NCI-H2196 (cell line): ENCODE data around the gene NRP1.

Source experiments
- DNase-seq: peaks from one replicate; lab custom pipeline; 2025; ENCODE audit not compliant: unreplicated experiment; lab: John Stamatoyannopoulos, UW

NRP1 gene

GRCh38 chr10:33216661-33217427 lies 117.6 kb downstream of the NRP1 start:
- no peak for DNase-seq

DNA sequence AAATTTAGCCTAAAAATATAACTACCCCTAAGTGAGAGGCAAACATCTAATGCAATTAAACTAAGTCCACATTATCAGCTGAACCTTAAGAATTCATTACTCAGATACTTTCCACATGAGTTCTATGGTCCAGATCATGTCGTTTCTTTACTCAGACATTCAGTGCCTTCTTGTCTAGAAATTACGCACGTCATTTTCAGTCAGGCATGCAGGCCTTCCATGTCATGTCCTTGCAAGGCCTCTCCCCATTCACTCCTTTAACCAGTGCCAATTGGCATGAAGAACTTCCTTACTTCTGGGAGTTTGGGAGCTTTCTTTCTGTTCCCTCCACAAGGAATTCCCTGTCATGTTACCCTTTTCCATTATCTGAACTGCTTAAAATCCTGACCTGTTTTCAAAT lies 118.8 kb downstream of the NRP1 start:
- DNase-seq: no peak

DNA sequence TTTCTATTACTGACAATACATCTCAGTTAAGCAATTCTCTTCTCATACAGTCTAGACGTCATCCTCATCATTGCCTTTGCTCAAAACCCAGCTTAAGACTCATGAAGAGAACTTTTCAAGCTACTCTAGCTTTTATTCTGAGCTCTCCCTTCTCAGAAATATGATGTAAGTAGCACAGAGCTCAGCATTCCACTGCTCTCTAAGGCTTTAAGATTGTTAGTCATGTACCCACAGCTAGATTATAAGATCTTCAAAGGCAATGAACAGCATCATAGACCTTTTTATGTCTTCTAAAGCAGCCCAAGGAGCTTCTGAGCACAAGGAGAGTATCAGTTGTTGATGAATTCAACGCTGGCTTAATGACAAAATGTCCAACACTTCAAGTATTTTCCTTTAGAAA lies 119.3 kb downstream of the NRP1 start:
- no peak for DNase-seq

DNA sequence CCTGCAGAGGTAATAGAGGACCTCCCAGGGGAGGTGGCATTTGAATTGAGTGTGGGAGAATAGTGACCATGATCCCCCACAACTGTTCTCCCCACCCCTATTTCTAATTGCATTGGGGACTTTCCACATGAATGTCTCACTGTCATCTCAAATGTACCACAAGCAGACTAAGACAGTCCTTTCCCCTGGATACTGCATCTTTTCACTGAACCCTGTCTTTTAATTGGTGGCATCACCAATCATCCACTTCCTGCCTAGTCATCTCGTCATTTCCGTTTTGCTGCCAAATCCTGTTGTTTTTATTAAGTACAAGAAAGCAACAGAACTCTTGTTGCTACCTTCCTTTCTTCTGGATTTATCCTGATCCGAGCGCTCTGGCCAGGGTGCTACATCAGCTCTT lies 120.3 kb downstream of the NRP1 start:
- DNase-seq: no peak

DNA sequence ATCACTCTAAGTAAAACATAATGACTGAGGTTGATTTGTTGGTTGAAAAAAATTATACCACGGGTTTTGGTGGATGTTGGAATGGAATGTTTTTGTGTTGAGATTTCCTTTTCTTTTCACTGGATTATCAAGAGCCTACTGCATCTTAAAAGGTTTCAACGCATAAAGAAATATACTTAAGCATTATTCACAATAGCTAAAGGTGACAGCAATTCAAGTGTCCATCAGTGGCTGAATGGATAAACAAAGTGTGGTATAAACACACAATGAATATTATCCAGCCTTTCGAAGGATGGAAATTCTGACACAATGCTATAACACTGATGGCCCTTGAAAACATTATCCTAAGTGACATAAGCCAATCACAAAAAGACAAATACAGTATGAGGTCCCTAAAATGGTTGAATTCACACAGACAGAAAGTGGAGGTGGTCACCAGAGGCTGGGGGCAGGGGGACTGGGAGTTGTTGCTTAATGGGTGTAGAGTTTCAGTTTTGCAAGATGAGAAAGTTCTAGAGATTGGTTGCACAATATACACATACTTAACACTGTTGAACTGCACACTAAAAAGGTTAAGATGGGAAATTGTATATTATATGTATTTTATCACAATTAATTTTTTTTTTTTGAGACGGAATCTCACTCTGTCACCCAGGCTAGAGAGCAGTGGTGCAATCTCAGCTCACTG lies 122.3 kb downstream of the NRP1 start:
- DNase-seq: no peak

- DNase-seq: no peak
Measured at GRCh38 chr10:33211106-33211878, 123.2 kb downstream of the NRP1 start.

DNA sequence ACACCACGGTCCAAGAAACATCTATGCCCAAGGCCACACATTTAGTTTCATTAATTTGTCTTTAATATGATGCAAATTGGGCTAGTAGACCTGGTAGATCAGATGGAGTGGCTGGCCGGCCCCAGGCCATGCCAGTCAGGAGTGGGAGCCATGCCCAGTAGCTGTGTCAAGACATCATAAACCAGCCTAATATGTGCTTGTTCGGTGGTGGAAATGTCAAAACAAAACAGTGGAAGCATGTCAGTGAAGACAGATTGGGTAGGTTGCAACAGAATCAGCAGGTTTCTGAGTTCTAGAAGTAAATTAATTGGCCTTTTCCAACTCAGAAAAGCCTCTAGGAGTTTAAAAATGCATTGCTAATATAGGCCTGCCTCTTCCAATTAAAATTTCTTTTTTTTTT lies 124.7 kb downstream of the NRP1 start:
- no peak for DNase-seq

- DNase-seq: no peak
Measured at GRCh38 chr10:33208166-33208565, 126.3 kb downstream of the NRP1 start.

GRCh38 chr10:33204031-33204430 lies 130.4 kb downstream of the NRP1 start:
- DNase-seq: no peak

DNA sequence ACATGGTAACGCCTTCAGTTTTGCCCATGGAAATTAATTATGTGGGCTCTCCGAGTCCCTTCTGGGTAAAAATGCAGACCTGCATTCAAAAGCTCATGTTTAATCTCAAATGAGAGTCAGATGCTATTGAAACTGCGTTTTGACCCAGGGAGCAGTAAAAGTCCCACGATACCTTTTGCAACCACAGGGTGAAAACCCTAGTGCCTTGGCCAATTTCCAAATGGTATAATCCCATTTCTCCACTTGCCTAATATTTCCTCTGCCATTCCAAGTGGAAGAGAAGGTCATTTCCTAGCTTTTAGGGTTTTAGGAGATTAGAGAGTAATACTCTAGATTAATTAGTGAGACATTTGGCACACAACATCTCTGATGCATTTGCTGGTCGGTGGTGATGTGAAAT lies 132.5 kb downstream of the NRP1 start:
- no peak for DNase-seq

DNA sequence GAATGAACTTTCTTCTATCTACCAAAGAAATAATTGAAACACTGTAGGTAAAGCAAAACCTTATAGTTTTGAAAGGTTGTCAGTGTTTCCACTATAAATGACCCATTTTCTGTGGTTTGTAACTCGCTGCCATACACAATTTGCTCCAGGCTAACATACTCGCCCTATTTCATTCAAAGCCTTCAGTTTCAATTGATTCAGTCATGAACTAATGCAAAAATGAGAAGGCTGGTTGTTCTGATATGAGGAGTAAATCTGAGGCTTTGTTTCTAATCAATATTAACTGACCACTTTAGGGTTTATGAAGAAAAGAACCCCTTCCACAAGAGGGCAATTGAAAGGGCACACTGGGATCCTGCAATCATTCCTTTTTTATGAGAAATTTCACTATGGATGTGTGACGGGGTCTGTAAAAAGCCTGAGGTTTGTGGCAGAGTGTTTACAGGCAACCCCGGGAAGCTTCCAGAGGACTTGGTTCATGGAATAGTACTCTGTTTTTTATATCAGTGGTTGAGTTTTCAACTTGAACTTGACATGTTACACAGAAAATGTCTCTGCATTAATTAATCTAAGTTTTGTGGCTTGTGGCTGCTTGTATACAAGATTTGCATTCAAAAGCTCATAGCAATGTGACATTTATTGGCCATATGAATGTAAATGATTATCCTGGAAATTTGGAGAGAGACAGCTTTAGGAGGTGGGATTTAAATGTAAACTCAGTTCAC lies 133.2 kb downstream of the NRP1 start:
- no peak for DNase-seq

- DNase-seq: no peak
Measured at GRCh38 chr10:33199731-33200232, 134.7 kb downstream of the NRP1 start.

GRCh38 chr10:33198610-33199009 lies 135.9 kb downstream of the NRP1 start:
- DNase-seq: no peak

DNA sequence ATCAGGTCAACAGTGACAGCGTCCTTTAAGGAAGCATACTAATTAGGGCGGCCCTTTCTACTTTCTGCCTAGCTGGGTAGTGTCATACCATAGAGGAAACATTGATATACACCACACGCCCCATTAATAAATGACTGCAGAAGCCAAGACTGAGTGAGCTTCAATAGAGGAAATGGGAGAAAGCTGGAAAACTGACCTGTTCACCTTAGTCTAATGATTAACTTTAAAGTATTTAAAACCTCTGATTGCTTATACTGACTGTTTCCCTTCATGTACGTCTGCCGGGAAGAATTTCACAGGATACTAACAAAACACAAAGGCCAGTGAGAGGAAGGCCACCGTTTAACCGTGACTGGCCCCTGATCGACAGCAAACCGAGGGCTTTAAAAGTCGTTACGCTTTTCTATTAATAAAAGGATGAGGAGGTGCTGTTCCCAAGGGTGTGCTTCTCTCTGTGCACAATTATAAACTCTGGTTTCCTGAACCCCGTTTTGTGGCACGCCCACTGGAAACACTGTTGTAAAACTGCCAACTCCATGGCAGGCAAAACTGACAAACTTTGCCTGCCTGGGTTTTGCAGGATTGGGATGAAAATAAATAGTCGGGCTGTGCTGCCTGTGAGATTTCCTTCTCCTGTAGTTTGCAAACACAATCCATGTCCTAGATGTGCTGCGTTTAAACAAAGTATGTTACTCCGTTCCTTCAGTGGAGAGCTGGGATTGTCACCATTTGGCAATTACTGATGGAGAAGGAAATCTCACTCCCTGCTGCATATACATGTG lies 137.6 kb downstream of the NRP1 start:
- no peak for DNase-seq

DNA sequence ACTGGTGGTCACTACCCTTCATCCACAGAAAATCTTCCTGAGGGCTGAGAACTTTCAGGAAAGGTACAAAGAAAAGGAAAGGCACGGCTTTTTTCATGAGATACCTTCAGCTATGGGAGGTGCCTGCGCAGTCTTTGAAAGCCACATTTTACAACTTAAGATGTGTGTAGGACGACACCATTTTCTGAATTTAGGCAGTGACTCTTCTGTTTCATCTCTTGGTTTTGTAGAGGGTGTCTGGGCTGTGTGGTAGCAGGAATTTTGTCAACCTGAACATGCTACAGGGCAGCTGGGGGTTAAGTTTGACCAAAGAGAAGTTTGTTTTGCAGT lies 138.1 kb downstream of the NRP1 start:
- DNase-seq: no peak

GRCh38 chr10:33195608-33196376 lies 138.7 kb downstream of the NRP1 start:
- DNase-seq: no peak

- no peak for DNase-seq
Measured at GRCh38 chr10:33193701-33194521, 140.6 kb downstream of the NRP1 start.

DNA sequence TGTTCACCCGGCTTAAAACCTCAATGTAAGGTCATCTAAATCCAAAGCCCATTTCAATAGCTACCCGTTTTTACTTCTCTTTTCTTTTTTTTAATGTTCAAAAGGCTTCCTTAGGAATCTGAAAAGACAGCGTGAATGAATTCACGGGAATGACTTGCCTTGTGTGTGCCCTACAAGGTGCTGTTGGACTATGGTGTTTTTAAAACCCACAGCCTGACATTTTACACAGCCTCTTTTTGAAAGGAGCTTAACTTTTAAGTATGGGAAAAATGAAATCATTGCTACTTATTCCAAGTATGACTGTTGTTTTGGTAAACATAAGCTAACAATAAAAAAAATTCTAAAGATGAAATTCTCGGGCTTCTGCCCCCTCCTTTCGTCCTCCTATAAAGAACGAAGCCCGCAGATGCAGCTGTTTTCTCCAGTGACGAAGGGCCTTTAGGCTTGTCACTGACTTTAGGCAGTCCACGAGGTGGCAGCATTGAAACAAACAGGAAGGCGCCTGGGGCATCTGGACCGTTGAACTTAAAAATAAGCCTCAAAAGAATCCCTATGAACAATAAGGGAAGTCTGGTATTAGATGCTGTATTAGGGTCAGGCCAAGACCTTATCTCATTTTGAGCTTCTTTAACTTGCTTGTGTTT lies 141.3 kb downstream of the NRP1 start:
- DNase-seq: peak; percentile 39
